Measurements from ENCODE around the gene PARD3B. TPM values are rescaled to one million over a fixed set of nuclear protein-coding genes. Genes with fewer than 3 reads are reported as not detected.

The PARD3B gene
- total and polyA plus RNA-seq, 2 of the 8 experiments (the other 6 are each of a cell fraction or from before 2014, with no cell fraction given), result 1.2 to 5.7 TPM

DNA sequence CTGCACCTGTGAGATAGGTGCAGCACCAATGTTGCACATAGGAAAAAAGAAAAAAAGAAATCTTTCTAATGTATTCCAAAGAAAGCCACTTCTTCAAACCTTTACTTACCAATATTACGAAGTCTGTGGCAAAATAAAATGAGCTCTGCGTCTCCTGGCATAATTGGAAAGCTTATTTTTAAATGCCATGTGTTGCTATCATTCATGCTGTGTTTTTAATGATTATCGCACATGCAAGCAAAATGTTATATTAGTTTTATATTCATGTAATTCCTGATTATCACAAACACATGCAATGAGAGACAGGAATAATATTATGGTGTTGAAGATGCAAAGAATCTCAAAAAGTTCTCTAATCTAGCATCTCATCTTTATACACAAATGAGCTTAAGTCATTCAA lies 47.0 kb upstream of the PARD3B start:
- H3K27me3 ChIP-seq (replicated peaks in 1 of 4; ENCODE audit: control insufficient read depth in 3 of 4, extremely low read depth in 1 of 4, insufficient read depth in 3 of 4, low read length in 3 of 4), result no peaks in the 10 kb centered on the region
- no peak overlapping the region for H4K5ac ChIP-seq (ENCODE audit: insufficient read length, low read depth, low read length)
- H3K9me3 ChIP-seq (ENCODE audit: insufficient read depth in 2 of 2, low read depth in 1 of 2, low read length in 1 of 2), result no peaks in the 10 kb centered on the region
- no peak overlapping the region for H2BK120ac ChIP-seq (replicated peaks; ENCODE audit: low read depth, low read length)
- H4K20me1 ChIP-seq (replicated peaks in 1 of 2; ENCODE audit: control insufficient read depth in 1 of 2, insufficient read depth in 2 of 2, low read length in 2 of 2), result no peaks in the 10 kb centered on the region
- H3K56ac ChIP-seq (replicated peaks; ENCODE audit: insufficient read length, low read depth, low read length), result no peak overlapping the region
- H2BK5ac ChIP-seq (ENCODE audit: low read depth, low read length), result no peak overlapping the region
- H2AFZ ChIP-seq (ENCODE audit: low read length), result no peak overlapping the region
- no peak overlapping the region for H3K4me2 ChIP-seq (ENCODE audit: insufficient read depth in 1 of 2, low read depth in 2 of 2, low read length in 2 of 2)
- H3K4me1 ChIP-seq (replicated peaks in 1 of 4; ENCODE audit: control insufficient read depth in 3 of 4, insufficient read depth in 4 of 4, low read length in 3 of 4), result no peaks in the 10 kb centered on the region
- DNase-seq (ENCODE audit: low read depth in 1 of 2, low spot score in 2 of 2), result no peak
- H3K9ac ChIP-seq (replicated peaks in 1 of 4; ENCODE audit: extremely low read depth in 1 of 4, low read depth in 3 of 4, low read length in 3 of 4), result no peak overlapping the region
- H3K23me2 ChIP-seq (ENCODE audit: low read depth, low read length), result no peaks in the 10 kb centered on the region
- H3K79me2 ChIP-seq (ENCODE audit: control insufficient read depth in 1 of 2, insufficient read depth in 2 of 2, low read length in 2 of 2), result no peaks in the 10 kb centered on the region
- no peak overlapping the region for H2BK15ac ChIP-seq (ENCODE audit: low read length)
- ChIA-PET CTCF (ENCODE audit: partially characterized antibody) (interaction anchor here (0.6 to 2.0 kb wide), 3 partner anchors 108 to 364 kb away, joined by 3 to 5 read pairs (median 4); no protein-coding TSS in a partner anchor), POLR2A (ENCODE audit: partially characterized antibody) (interaction anchor here (0.6 kb wide), 1 partner anchor 99 kb away, joined by 5 read pairs; no protein-coding TSS in a partner anchor)
- H2BK20ac ChIP-seq (ENCODE audit: low read length), result no peak overlapping the region
- no peak overlapping the region for H3K23ac ChIP-seq (ENCODE audit: insufficient read length)
- H3K4me3 ChIP-seq (ENCODE audit: extremely low read depth in 1 of 4, insufficient read depth in 2 of 4, low read depth in 3 of 4, low read length in 4 of 4), result no peak overlapping the region
- no peak overlapping the region for H3K27ac ChIP-seq (ENCODE audit: low read depth, low read length)
- H3K18ac ChIP-seq (ENCODE audit: extremely low read depth, low read length), result no peak overlapping the region
- no peak overlapping the region for H4K8ac ChIP-seq (ENCODE audit: extremely low read depth, insufficient read depth, low read length)
- no peaks in the 10 kb centered on the region for H3K79me1 ChIP-seq (ENCODE audit: low read depth, low read length)
- no peak overlapping the region for H4K91ac ChIP-seq (replicated peaks; ENCODE audit: insufficient read length, low read length)
- WGBS, 2 experiments (ENCODE audit: extremely low coverage in 1 of 2, insufficient coverage in 1 of 2, insufficient read length in 1 of 2, insufficient replicate concordance in 2 of 2, low coverage in 1 of 2, low lambda C conversion rate in 2 of 2, missing lambda C conversion rate in 1 of 2), result 87% methylated on average over 3 of the region's 3 CpGs; no CpG with 5 or more reads in 1 of the 2 experiments
- no peak overlapping the region for H3K14ac ChIP-seq (ENCODE audit: insufficient read length)
- H2AK5ac ChIP-seq (ENCODE audit: low read depth, low read length), result no peak overlapping the region
- no peak for FAIRE-seq
- no peaks in the 10 kb centered on the region for H3K36me3 ChIP-seq (ENCODE audit: control insufficient read depth in 2 of 4, insufficient read depth in 4 of 4, low read length in 3 of 4)
- H3K4ac ChIP-seq (replicated peaks; ENCODE audit: insufficient read length, low read depth, low read length), result no peak overlapping the region
- no peak overlapping the region for H2BK12ac ChIP-seq (ENCODE audit: low read depth, low read length)
- TF ChIP-seq JUND (IDR thresholded peaks at IDR 0.05; ENCODE audit: low read length), result no peak
- no peak for TF ChIP-seq CTBP2 (IDR thresholded peaks at IDR 0.05; ENCODE audit: borderline replicate concordance, insufficient read depth, insufficient read length, low read length)
- TF ChIP-seq, protein P1, sequence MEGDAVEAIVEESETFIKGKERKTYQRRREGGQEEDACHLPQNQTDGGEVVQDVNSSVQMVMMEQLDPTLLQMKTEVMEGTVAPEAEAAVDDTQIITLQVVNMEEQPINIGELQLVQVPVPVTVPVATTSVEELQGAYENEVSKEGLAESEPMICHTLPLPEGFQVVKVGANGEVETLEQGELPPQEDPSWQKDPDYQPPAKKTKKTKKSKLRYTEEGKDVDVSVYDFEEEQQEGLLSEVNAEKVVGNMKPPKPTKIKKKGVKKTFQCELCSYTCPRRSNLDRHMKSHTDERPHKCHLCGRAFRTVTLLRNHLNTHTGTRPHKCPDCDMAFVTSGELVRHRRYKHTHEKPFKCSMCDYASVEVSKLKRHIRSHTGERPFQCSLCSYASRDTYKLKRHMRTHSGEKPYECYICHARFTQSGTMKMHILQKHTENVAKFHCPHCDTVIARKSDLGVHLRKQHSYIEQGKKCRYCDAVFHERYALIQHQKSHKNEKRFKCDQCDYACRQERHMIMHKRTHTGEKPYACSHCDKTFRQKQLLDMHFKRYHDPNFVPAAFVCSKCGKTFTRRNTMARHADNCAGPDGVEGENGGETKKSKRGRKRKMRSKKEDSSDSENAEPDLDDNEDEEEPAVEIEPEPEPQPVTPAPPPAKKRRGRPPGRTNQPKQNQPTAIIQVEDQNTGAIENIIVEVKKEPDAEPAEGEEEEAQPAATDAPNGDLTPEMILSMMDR (IDR thresholded peaks at IDR 0.05; ENCODE audit: control extremely low read depth in 1 of 3, insufficient read depth in 1 of 3, low read depth in 1 of 3, low read length in 3 of 3), result no peak
- TF ChIP-seq PHF8 (conservative IDR thresholded peaks at IDR 0.05; ENCODE audit: low read depth, low read length), result no peak
- no peak for TF ChIP-seq RNF2 (IDR thresholded peaks at IDR 0.05; ENCODE audit: borderline replicate concordance, low read depth, low read length, missing control alignments, poor library complexity, severe bottlenecking)
- TF ChIP-seq RXRA (IDR thresholded peaks at IDR 0.05; ENCODE audit: insufficient read depth, low read depth, low read length), result no peak
- no peak for TF ChIP-seq EZH2 (IDR thresholded peaks at IDR 0.05; ENCODE audit: low read depth, low read length, severe bottlenecking)
- TF ChIP-seq SP2 (IDR thresholded peaks at IDR 0.05; ENCODE audit: low read length), result no peak
- TF ChIP-seq CHD2 (IDR thresholded peaks at IDR 0.05; ENCODE audit: low read length), result no peak
- TF ChIP-seq SP4 (IDR thresholded peaks at IDR 0.05; ENCODE audit: low read length), result no peak
- no peak for TF ChIP-seq HDAC6 (IDR thresholded peaks at IDR 0.05; ENCODE audit: low read depth, low read length)

All from H1 (cell line).